Activated CD4-positive, CD25-positive, alpha-beta regulatory T cell treated with anti-CD3 and anti-CD28 coated beads, Interleukin-2, amount 50 U/mL, for 16 hours (primary cell): ENCODE results near the gene DISP2.

Experiments
- DNase-seq: peaks from one replicate; pipeline ENCODE4 v3.0.0-alpha.2; 2020; ENCODE audit warnings: low read depth, low spot score

Gene DISP2

GRCh38 chr15:40357723-40358470 lies at the start of gene DISP2:
DISP2 (plus strand) TSS chr15:40358219; CDS start chr15:40358322, 103 bp downstream.
- DNase-seq: peak; percentile 71

GRCh38 chr15:40309344-40309862 lies 48.6 kb upstream of the DISP2 start:
- DNase-seq: no peak

GRCh38 chr15:40310001-40310959 lies 47.7 kb upstream of the DISP2 start:
- peak; percentile 28 for DNase-seq

DNA sequence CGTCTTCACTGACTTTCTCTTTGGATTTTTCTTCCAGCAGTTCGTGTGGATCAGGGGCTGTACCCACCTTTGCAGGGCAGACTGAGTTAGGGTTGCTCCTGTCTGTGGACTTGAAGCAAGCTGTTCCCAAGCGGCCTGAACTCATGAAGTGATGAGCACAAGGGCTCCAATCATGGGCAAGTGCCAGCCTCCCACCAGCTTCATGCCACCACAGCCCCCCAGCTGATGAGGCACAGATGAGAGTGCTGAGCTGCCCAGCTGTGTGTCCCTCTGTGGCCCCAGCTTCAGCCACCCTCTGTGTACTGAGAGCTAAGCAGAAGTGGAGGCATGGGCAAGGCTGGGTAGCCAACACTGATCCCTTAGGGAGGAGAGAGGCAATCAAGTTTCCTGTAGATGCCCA lies 47.0 kb upstream of the DISP2 start:
- DNase-seq: no peak

GRCh38 chr15:40312370-40313158 lies 45.5 kb upstream of the DISP2 start:
- DNase-seq: no peak

- DNase-seq: no peak
These were observed 44.3 kb upstream of the DISP2 start for GRCh38 chr15:40313531-40314398.

DNA sequence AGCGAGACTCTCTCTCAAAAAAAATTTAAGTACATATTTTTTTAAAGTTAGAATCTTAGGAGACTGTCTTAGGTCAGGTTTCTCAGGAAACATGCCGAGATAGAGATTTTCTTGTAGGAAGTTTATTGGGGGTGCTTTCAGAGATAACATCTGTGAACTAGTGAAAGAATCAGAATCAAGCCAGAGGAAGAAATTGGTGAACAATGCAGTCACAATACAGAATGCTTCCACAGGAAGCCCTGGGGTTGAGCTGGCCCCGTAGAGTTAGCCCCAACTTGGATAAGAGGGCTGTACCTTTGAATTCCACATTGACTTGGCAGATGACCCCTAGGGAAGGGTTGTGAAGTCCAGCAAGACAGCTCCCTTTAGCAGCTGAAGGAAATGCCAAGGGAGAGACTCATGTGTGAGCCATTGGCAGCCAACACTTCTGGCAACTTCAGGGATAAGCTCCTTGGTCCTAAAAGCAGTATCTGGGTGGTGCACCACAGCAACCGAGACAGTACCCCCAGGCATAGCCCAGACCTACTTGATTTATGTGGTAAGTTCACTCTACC lies 43.2 kb upstream of the DISP2 start:
- no peak for DNase-seq

GRCh38 chr15:40316931-40317330 lies 41.1 kb upstream of the DISP2 start:
- no peak for DNase-seq

DNA sequence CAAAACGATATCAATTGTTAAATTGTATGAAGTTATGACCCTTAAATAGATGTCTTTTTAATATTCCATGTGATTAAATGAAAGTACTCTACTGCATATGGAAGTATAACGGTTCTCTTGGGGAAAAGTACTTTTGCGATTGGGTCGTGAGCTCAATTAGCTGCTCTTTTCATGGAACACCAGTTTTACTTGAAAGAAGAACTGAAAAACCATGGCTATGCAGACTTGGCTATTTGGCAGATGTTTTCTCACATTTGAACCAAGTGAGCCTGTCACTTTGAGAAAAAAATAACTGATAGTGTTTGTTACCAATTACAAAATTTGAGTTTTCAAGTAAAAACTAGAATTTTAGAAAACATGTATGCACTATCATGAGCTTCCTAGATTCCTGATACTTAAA lies 40.4 kb upstream of the DISP2 start:
- DNase-seq: no peak

GRCh38 chr15:40320409-40320808 lies 37.6 kb upstream of the DISP2 start:
- no peak for DNase-seq

GRCh38 chr15:40320931-40321371 lies 37.1 kb upstream of the DISP2 start:
- peak; percentile 40 for DNase-seq

DNA sequence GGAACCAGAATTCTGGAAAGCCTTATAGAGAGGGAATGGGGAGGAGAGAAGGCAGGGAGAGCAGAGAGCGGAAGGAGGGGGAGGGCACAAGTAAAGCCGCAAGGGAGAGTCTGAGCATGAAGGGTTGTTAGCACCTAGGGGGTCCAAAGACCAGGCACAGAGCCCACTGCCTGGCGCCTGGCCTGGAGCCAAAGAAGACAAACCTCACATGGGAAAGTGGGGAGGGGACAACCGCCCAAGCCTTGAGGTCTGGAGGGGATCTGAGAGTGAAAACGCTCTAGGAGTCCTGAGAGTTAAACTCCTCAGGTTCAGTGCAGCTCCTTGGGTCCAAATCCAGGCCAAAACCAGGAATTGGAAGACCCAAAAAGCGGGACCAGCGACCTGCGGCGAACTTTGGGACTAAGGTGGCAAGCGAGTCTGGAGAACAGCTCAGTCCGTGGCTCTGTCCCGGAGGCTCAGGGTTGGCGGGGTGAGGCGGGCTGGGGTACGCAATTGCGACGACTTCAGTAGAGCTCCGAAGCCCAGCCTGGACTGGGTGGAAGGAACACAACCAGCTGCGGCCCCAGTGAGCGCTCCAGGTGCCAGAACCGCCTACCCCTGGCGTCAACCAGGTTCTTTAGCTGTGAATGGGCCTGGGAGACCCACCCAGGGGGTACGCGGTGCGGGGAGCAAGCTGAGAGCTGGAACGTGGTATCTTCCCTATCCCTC lies 35.3 kb upstream of the DISP2 start:
- no peak for DNase-seq

DNA sequence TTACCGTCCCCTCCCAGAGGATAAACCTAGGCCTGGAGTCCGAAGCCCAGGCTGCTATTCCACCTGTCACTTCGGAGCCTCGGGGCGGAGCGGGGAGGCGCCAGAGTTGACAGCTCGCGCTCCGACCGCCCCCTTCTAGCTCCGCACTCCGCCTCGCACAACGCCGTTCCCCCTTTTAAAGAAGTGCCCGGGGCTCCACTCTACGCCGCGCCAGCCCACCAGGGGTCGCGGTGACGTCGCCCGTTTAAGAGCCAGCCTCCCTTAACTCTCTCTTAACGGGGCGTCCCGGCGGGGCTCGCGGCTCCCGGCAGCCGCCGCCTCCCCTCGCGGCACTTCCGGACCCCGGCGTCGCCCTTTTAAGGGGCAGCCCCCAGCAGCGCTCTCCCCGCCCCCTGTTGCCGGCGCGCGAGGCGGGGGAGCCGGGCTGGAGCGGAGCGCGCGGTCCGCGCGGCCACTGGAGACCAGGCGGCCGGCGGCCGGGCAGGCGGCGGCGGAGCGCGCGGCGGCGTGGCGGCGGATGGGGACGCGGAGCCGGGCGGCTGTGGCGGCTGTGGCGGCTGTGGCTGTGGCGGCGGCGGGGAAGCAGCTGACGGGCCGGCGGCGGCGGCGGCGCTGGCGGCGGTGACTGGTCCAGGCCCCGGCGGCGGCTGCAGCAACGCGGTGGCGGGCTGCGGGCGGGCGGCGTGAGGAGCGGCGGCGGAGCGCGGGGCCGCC lies 34.6 kb upstream of the DISP2 start, which contains the start of gene INAFM2:
Gene INAFM2, plus strand, starts transcription at position 454 of the 714 bp plus-strand sequence. CDS start 364 bp downstream, outside the sequence.
- DNase-seq: peak; percentile 73

DNA sequence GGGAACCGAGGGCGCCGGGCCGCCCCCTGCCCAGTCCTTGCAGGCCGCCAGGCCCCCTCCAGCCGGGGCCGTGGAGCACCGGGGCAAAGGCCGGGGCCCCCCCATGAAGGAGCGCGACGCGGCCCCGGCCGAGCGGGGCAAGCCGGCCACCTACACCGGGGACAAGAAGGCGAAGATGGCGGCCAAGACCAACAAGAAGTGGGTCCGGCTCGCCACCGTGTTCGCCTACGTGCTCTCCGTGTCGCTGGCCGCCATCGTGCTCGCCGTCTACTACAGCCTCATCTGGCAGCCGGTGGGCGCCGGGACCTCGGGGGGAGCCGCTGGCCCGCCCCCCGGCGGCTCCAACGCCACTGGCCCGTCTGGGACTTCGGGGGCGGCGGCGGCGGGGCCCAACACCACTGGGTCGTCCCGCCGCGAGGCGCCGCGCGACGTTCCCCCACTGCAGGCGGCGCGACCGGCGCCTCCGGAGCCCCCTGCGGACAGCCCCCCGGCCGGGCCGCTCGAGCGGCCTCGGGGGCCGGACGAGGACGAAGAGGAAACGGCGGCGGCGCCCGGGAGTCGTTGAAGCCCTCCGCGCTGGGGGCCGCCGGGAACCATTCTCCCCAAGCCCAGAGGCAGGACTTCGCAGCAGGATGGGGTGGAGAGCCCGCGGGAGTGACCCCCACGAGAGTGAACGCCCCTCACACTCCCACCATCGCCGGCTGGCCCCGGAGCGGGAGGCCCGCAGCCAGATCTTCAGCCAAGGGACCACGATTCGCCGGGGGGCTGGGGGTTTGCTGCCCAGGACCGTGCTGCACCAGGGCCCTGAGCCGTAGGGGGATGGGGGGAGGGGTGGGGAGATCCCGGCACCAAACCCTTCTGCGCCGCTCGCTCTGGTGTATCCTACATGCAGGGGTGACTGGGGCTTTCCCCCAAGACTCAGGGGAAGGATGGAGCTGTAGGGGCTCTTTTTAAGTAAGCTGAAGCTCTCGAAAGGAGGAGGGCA lies 33.8 kb upstream of the DISP2 start:
- DNase-seq: no peak

DNA sequence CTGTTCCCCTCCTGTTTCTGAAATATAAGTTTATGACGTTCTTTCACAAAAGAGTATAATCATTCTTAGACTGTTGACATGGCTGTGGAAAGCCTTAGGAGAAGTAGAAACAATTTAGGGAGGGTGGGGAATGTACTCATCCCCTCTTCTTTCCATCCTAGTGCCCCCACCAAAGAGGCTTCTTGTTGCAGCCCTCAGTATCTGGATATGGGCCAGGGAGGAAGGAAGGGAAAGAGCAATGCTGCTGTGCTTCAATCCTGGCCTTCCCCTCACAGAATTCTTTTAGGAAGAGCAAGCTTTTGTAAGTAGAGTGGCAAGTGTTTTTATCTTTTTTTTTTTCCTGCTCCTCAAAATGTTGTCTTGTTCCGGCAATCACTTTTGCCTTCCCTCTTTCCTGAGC lies 32.8 kb upstream of the DISP2 start:
- DNase-seq: no peak

GRCh38 chr15:40325700-40326099 lies 32.3 kb upstream of the DISP2 start:
- DNase-seq: no peak

DNA sequence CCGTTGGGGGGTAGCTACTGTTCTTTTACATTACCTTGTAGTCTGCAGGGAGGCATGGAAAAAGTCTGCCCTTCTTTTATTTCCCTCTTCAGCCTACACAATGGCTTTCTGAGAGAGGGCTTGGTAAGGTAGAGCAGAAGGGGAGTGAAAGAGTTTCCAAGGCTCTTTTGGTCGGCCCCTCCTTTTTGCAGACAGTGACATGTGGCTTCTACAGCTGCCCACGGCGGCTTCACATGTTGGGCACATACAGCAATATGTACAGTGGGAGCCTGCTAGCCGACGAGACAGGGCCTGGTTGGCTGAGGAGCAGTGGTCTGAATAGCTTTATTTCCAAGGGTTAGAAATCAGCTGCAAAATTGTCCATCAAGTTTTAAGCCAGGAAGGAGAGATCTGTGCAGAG lies 30.6 kb upstream of the DISP2 start:
- DNase-seq: no peak

- no peak for DNase-seq
These were observed 29.8 kb upstream of the DISP2 start for GRCh38 chr15:40328176-40328575.
